MM.1S (cell line): ENCODE results near the gene AGAP3.

Source experiments
- DNase-seq: peaks from one replicate; pipeline ENCODE4 v3.0.0-alpha.2; 2015
- H2AFZ ChIP-seq: fragments of 300-600 bp; sonication (generic); 2 replicates; pipeline ENCODE4 v1.6.0; 2016; ENCODE audit warnings: antibody characterized with exemption, low read length
- H3F3A ChIP-seq: fragments of 300-600 bp; sonication (generic); 2 replicates; pipeline ENCODE4 v1.6.1; 2016; ENCODE audit warnings: mild to moderate bottlenecking, antibody characterized with exemption, low read length, moderate library complexity, mixed read lengths; ENCODE audit not compliant: insufficient read depth
- H3K27ac ChIP-seq: fragments of 300-600 bp; sonication (generic); 2 replicates; pipeline ENCODE4 v1.5.1; 2016; ENCODE audit warnings: mild to moderate bottlenecking, low read length
- H3K27me3 ChIP-seq: fragments of 300-600 bp; sonication (generic); replicated peaks from 2 replicates; pipeline ENCODE4 v1.6.0; 2016; ENCODE audit warnings: low read length; ENCODE audit not compliant: insufficient read depth
- H3K36me3 ChIP-seq: fragments of 300-600 bp; sonication (generic); replicated peaks from 2 replicates; pipeline ENCODE4 v1.6.1; 2016; ENCODE audit warnings: mild to moderate bottlenecking, low read length, mixed read lengths; ENCODE audit not compliant: insufficient read depth
- H3K4me1 ChIP-seq: fragments of 300-600 bp; sonication (generic); 2 replicates; pipeline ENCODE4 v1.6.1; 2016; ENCODE audit warnings: low read length, mixed read lengths
- H3K4me2 ChIP-seq: fragments of 300-600 bp; sonication (generic); 2 replicates; pipeline ENCODE4 v1.6.0; 2016; ENCODE audit warnings: low read depth, low read length
- H3K4me3 ChIP-seq: fragments of 300-600 bp; sonication (generic); 2 replicates; pipeline ENCODE4 v1.5.1; 2016; ENCODE audit warnings: low read length, mixed read lengths
- H3K79me2 ChIP-seq: fragments of 300-600 bp; sonication (generic); 2 replicates; pipeline ENCODE4 v1.6.1; 2016; ENCODE audit warnings: mixed run types, low read length, mixed read lengths
- H3K9ac ChIP-seq: fragments of 300-600 bp; sonication (generic); 2 replicates; pipeline ENCODE4 v1.6.1; 2016; ENCODE audit warnings: low read length, mixed read lengths
- H3K9me2 ChIP-seq: fragments of 300-600 bp; sonication (generic); replicated peaks from 2 replicates; pipeline ENCODE4 v1.6.1; 2016; ENCODE audit warnings: mild to moderate bottlenecking, low read length, mixed read lengths; ENCODE audit not compliant: insufficient read depth
- H3K9me3 ChIP-seq: fragments of 300-600 bp; sonication (generic); replicated peaks from 2 replicates; pipeline ENCODE4 v1.6.1; 2016; ENCODE audit warnings: mild to moderate bottlenecking, low read length, mixed read lengths; ENCODE audit not compliant: insufficient read depth
- H4K20me1 ChIP-seq: fragments of 300-600 bp; sonication (generic); 2 replicates; pipeline ENCODE4 v1.6.1; 2016; ENCODE audit warnings: mild to moderate bottlenecking, low read length, moderate library complexity, mixed read lengths; ENCODE audit not compliant: insufficient read depth
- EZH2 ChIP-seq: fragments of 300-600 bp; sonication (generic); optimal IDR thresholded peaks from 2 replicates; pipeline ENCODE3; 2017; ENCODE audit warnings: low read depth, mild to moderate bottlenecking, antibody characterized with exemption, low read length, mixed read lengths
- EZH2phosphoT487 ChIP-seq: fragments of 300-600 bp; sonication (generic); IDR thresholded peaks from 2 replicates; pipeline ENCODE4 v1.6.1; 2018; ENCODE audit warnings: antibody characterized with exemption, low read length
- TF ChIP-seq, protein P1 (sequence below): fragments of 300-600 bp; sonication (generic); IDR thresholded peaks from 2 replicates; pipeline ENCODE4 v1.5.1; 2016; ENCODE audit warnings: antibody characterized with exemption, low read length, mixed read lengths

AGAP3 gene

GRCh38 chr7:151123158-151123821, 37.0 kb downstream of the AGAP3 start:
- Histone ChIP-seq H3K27ac (no peak overlapping the region), H3K4me2 (no peak overlapping the region), H3K4me3 (no peak overlapping the region), H3K9ac (no peak overlapping the region), H3K9me3 (no peaks in the 10 kb centered on the region), H3K79me2 (no peaks in the 10 kb centered on the region), H4K20me1 (no peaks in the 10 kb centered on the region), H3K27me3 (no peaks in the 10 kb centered on the region), H3K9me2 (no peaks in the 10 kb centered on the region), H3F3A (no peaks in the 10 kb centered on the region), H2AFZ (no peak overlapping the region), H3K36me3 (no peaks in the 10 kb centered on the region), H3K4me1 (no peaks in the 10 kb centered on the region)
- no peak for DNase-seq
- TF ChIP-seq EZH2phosphoT487 (no peak), EZH2 (no peak)
- TF ChIP-seq, protein P1, sequence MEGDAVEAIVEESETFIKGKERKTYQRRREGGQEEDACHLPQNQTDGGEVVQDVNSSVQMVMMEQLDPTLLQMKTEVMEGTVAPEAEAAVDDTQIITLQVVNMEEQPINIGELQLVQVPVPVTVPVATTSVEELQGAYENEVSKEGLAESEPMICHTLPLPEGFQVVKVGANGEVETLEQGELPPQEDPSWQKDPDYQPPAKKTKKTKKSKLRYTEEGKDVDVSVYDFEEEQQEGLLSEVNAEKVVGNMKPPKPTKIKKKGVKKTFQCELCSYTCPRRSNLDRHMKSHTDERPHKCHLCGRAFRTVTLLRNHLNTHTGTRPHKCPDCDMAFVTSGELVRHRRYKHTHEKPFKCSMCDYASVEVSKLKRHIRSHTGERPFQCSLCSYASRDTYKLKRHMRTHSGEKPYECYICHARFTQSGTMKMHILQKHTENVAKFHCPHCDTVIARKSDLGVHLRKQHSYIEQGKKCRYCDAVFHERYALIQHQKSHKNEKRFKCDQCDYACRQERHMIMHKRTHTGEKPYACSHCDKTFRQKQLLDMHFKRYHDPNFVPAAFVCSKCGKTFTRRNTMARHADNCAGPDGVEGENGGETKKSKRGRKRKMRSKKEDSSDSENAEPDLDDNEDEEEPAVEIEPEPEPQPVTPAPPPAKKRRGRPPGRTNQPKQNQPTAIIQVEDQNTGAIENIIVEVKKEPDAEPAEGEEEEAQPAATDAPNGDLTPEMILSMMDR: no peak

DNA sequence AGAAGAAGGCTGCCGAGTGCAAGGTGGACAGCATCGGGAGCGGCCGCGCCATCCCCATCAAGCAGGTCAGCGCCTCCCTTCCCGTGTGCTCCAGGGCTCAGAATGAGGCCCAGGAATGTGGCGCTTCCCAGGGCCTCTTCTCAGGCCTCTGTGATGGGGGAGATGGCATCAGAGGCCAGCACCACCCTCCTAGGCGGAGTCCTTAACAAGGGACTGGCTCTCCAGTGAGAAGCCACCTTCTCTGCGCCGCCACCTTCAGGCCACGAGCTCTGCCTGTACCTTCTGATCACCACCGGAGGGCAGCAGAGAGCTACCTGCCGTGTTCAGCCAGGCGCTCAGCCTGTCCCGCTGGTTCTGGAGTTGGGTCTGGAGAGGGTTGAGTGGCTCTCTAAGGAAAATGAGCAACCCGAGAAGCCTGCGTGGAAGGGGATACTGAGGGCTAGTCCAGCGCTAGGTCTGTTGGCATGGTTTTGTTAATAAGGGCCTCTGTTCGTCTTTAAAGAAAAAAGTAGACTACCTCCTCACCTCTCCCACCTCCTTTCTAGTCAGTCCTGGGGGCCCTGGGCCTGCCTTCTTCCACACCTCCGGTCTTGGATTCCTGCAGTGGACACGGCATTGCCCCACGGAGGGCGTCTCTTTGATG, 37.7 kb downstream of the AGAP3 start:
- H4K20me1 ChIP-seq: no peaks in the 10 kb centered on the region
- DNase-seq: peak; percentile 82
- H3K27ac ChIP-seq: no peak overlapping the region
- H3K27me3 ChIP-seq: no peaks in the 10 kb centered on the region
- H3K79me2 ChIP-seq: no peaks in the 10 kb centered on the region
- H3K36me3 ChIP-seq: no peaks in the 10 kb centered on the region
- H3F3A ChIP-seq: no peaks in the 10 kb centered on the region
- TF ChIP-seq EZH2 (no peak), EZH2phosphoT487 (no peak)
- TF ChIP-seq, protein P1: peak; percentile 100
- H3K9me2 ChIP-seq: no peaks in the 10 kb centered on the region
- no peak overlapping the region for H3K4me2 ChIP-seq
- no peak overlapping the region for H3K4me3 ChIP-seq
- no peak overlapping the region for H2AFZ ChIP-seq
- H3K4me1 ChIP-seq: no peaks in the 10 kb centered on the region
- H3K9me3 ChIP-seq: no peaks in the 10 kb centered on the region
- H3K9ac ChIP-seq: no peak overlapping the region

DNA sequence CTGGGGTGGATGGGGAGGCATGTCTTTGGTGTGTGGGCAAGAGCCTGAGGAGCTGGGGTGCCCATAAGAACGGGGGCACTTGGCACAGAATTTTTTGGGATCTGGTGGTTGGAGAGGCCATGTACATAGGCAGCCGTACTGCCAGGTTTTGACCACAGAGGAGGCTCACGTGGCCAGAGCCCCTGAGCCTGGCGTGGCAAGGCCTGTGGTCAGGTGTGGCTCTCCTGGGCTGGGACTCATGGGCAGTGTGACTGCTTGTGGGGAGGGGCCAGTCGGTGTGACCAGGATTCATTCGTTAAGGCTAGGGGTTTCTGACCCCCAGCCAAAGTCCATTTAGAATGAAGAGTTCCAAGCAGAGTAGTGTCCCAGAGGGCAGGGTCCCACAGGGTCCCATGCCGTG, 38.2 kb downstream of the AGAP3 start:
- no peak for DNase-seq
- Histone ChIP-seq H3K27ac (no peak overlapping the region), H3K9me2 (no peaks in the 10 kb centered on the region), H2AFZ (no peak overlapping the region), H3K4me1 (no peaks in the 10 kb centered on the region), H3K27me3 (no peaks in the 10 kb centered on the region), H3K36me3 (no peaks in the 10 kb centered on the region), H3F3A (no peaks in the 10 kb centered on the region), H3K79me2 (no peaks in the 10 kb centered on the region), H4K20me1 (no peaks in the 10 kb centered on the region), H3K9me3 (no peaks in the 10 kb centered on the region), H3K4me2 (no peak overlapping the region), H3K4me3 (no peak overlapping the region), H3K9ac (no peak overlapping the region)
- TF ChIP-seq EZH2phosphoT487 (no peak), EZH2 (no peak)
- TF ChIP-seq, protein P1: no peak
